Measurements from ENCODE around the gene FBXO21.

GRCh38 chr12:117105902-117106301 is 84.4 kb downstream of the FBXO21 start:
- no peak for TF ChIP-seq ZNF589 (CRISPR knock-in tag; conservative IDR thresholded peaks at IDR 0.05)
- TF ChIP-seq PBX3 (CRISPR knock-in tag; IDR thresholded peaks at IDR 0.05; ENCODE audit: borderline replicate concordance): no peak
- TF ChIP-seq EP300 (IDR thresholded peaks at IDR 0.05; ENCODE audit: low read depth in 2 of 2, low read length in 2 of 2): no peak; a peak in 1 of 4 replicates
- no peak for TF ChIP-seq EP300 (CRISPR knock-in tag; IDR thresholded peaks at IDR 0.05; ENCODE audit: borderline replicate concordance)
- no peak for TF ChIP-seq KLF12 (CRISPR knock-in tag; IDR thresholded peaks at IDR 0.05; ENCODE audit: borderline replicate concordance)
- no peak for TF ChIP-seq HDAC2 (CRISPR knock-in tag; IDR thresholded peaks at IDR 0.05)
- TF ChIP-seq NFAT5 (CRISPR knock-in tag; IDR thresholded peaks at IDR 0.05): no peak
- TF ChIP-seq, protein P1, sequence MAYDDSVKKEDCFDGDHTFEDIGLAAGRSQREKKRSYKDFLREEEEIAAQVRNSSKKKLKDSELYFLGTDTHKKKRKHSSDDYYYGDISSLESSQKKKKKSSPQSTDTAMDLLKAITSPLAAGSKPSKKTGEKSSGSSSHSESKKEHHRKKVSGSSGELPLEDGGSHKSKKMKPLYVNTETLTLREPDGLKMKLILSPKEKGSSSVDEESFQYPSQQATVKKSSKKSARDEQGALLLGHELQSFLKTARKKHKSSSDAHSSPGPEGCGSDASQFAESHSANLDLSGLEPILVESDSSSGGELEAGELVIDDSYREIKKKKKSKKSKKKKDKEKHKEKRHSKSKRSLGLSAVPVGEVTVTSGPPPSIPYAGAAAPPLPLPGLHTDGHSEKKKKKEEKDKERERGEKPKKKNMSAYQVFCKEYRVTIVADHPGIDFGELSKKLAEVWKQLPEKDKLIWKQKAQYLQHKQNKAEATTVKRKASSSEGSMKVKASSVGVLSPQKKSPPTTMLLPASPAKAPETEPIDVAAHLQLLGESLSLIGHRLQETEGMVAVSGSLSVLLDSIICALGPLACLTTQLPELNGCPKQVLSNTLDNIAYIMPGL (CRISPR knock-in tag; IDR thresholded peaks at IDR 0.05; ENCODE audit: borderline replicate concordance in 1 of 2, low read depth in 1 of 2): no peak
- no peak for TF ChIP-seq ZFX (CRISPR knock-in tag; IDR thresholded peaks at IDR 0.05; ENCODE audit: low read depth)
- TF ChIP-seq TOE1 (CRISPR knock-in tag; IDR thresholded peaks at IDR 0.05): no peak
- TF ChIP-seq NR2C2 (CRISPR knock-in tag; IDR thresholded peaks at IDR 0.05; ENCODE audit: borderline replicate concordance): no peak

Measured in HepG2 (cell line).